WI38 (cell line): Measurements from ENCODE around the gene FOXO1.

Source experiments
- H3K4me3 ChIP-seq: 2 replicates; pipeline ENCODE4 v1.5.1; 2011; ENCODE audit warnings: low read depth, mild to moderate bottlenecking, control low read depth, low read length
- CTCF ChIP-seq: IDR thresholded peaks from 2 replicates; pipeline ENCODE4 v1.5.1; 2012; ENCODE audit warnings: low read depth, mild to moderate bottlenecking, control low read depth, low read length

FOXO1 gene

GRCh38 chr13:40673414-40673813 is 7.0 kb upstream of the FOXO1 start:
- no peak for TF ChIP-seq CTCF
- no peak overlapping the region for H3K4me3 ChIP-seq

- H3K4me3 ChIP-seq: no peak overlapping the region
- TF ChIP-seq CTCF: no peak
Observed at GRCh38 chr13:40672765-40673397, 6.4 kb upstream of the FOXO1 start.

GRCh38 chr13:40671956-40672764 is 5.7 kb upstream of the FOXO1 start:
- H3K4me3 ChIP-seq: no peak overlapping the region
- no peak for TF ChIP-seq CTCF

- no peak for TF ChIP-seq CTCF
- H3K4me3 ChIP-seq: no peak overlapping the region
Observed at GRCh38 chr13:40670307-40670706, 3.9 kb upstream of the FOXO1 start.

- H3K4me3 ChIP-seq: no peak overlapping the region
- peak; percentile 27; the same call in 1 of the 2 replicates for TF ChIP-seq CTCF
Observed at GRCh38 chr13:40668335-40668734, 1.9 kb upstream of the FOXO1 start.

- no peak overlapping the region for H3K4me3 ChIP-seq
- no peak for TF ChIP-seq CTCF
Observed at GRCh38 chr13:40667622-40667978, 1.2 kb upstream of the FOXO1 start.

GRCh38 chr13:40666933-40667621 is 636 bp upstream of the FOXO1 start:
- TF ChIP-seq CTCF: no peak
- H3K4me3 ChIP-seq: peak overlapping the region; percentile 63
